ENCODE measurements around the gene PSME1. TPM values are rescaled to one million over a fixed set of nuclear protein-coding genes. Genes with fewer than 3 reads are reported as not detected.

The PSME1 gene
- total and polyA plus RNA-seq, 2 of the 13 experiments (the other 11 are each of a cell fraction or from before 2014, with no cell fraction given) = 159 to 608 TPM

DNA sequence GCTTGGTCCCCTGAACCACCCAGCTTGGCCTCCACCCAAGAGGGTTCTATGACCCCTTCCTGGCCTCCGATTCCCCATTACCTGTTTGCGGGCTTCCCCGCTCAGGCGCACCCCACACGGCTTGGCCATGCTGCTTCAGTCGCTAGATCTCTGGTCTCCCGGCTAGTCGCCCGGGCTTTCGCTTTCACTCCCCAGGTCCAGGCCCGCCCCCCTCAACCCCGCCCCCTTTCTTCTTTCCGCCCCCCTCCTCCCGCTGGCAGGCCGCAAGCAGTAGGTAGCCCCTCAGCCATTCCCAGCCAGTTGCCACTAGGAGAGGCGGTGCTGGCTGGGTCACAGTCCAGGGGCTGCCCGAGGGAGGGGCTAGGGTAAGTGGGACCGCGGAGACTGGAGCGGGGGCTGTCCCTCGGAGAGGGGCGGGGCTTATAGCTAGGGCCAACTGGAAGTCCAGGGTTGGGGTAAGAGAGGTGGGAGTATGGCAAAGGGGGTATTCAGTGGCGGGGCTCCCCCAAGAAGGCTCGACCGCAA is 10.5 kb downstream of the PSME1 start, which contains the start of gene PSME2 (continued):
- TF ChIP-seq, protein P1, sequence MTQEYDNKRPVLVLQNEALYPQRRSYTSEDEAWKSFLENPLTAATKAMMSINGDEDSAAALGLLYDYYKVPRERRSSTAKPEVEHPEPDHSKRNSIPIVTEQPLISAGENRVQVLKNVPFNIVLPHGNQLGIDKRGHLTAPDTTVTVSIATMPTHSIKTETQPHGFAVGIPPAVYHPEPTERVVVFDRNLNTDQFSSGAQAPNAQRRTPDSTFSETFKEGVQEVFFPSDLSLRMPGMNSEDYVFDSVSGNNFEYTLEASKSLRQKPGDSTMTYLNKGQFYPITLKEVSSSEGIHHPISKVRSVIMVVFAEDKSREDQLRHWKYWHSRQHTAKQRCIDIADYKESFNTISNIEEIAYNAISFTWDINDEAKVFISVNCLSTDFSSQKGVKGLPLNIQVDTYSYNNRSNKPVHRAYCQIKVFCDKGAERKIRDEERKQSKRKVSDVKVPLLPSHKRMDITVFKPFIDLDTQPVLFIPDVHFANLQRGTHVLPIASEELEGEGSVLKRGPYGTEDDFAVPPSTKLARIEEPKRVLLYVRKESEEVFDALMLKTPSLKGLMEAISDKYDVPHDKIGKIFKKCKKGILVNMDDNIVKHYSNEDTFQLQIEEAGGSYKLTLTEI (CRISPR knock-in tag; conservative IDR thresholded peaks at IDR 0.05) = no peak
- TF ChIP-seq FOXJ3 (CRISPR knock-in tag; IDR thresholded peaks at IDR 0.05; ENCODE audit: borderline replicate concordance) = no peak
- TF ChIP-seq ZNF761 (CRISPR knock-in tag; conservative IDR thresholded peaks at IDR 0.05) = no peak
- no peak; the same call in 1 of the 2 replicates for TF ChIP-seq ZNF839 (CRISPR knock-in tag; IDR thresholded peaks at IDR 0.05; ENCODE audit: borderline replicate concordance)
- peak; percentile 91 for TF ChIP-seq PHF5A (CRISPR knock-in tag; IDR thresholded peaks at IDR 0.05; ENCODE audit: low read depth, unreplicated experiment)
- peak; percentile 88; the same call in 1 of the 2 replicates for TF ChIP-seq ERF (CRISPR knock-in tag; IDR thresholded peaks at IDR 0.05)
- TF ChIP-seq TRIM24 (CRISPR knock-in tag; IDR thresholded peaks at IDR 0.05) = no peak
- no peak for TF ChIP-seq ELF4 (CRISPR knock-in tag; IDR thresholded peaks at IDR 0.05; ENCODE audit: borderline replicate concordance)
- no peak; the same call in none of the 2 replicates for TF ChIP-seq DNMT3B (CRISPR knock-in tag; conservative IDR thresholded peaks at IDR 0.05)
- TF ChIP-seq KDM1A (CRISPR knock-in tag; IDR thresholded peaks at IDR 0.05) = no peak
- no peak for TF ChIP-seq HNRNPUL1 (IDR thresholded peaks at IDR 0.05; ENCODE audit: low read depth, low read length)
- TF ChIP-seq, protein P2, sequence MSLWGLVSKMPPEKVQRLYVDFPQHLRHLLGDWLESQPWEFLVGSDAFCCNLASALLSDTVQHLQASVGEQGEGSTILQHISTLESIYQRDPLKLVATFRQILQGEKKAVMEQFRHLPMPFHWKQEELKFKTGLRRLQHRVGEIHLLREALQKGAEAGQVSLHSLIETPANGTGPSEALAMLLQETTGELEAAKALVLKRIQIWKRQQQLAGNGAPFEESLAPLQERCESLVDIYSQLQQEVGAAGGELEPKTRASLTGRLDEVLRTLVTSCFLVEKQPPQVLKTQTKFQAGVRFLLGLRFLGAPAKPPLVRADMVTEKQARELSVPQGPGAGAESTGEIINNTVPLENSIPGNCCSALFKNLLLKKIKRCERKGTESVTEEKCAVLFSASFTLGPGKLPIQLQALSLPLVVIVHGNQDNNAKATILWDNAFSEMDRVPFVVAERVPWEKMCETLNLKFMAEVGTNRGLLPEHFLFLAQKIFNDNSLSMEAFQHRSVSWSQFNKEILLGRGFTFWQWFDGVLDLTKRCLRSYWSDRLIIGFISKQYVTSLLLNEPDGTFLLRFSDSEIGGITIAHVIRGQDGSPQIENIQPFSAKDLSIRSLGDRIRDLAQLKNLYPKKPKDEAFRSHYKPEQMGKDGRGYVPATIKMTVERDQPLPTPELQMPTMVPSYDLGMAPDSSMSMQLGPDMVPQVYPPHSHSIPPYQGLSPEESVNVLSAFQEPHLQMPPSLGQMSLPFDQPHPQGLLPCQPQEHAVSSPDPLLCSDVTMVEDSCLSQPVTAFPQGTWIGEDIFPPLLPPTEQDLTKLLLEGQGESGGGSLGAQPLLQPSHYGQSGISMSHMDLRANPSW (CRISPR knock-in tag; IDR thresholded peaks at IDR 0.05; ENCODE audit: borderline replicate concordance) = peak; percentile 34; the same call in 1 of the 2 replicates
- TF ChIP-seq ZNF207 (IDR thresholded peaks at IDR 0.05; ENCODE audit: borderline replicate concordance) = no peak
- peak; percentile 86; the same call in 1 of the 2 replicates for TF ChIP-seq TARDBP (CRISPR knock-in tag; IDR thresholded peaks at IDR 0.05)
- no peak for TF ChIP-seq TCF12 (IDR thresholded peaks at IDR 0.05)
- 0 out of 2 replicates have a peak, but pooled peaks have one; percentile 76 for TF ChIP-seq TCF12 (CRISPR knock-in tag; IDR thresholded peaks at IDR 0.05)
- TF ChIP-seq ZEB1 (IDR thresholded peaks at IDR 0.05; ENCODE audit: insufficient replicate concordance, low read depth) = no peak
- TF ChIP-seq, protein P3, sequence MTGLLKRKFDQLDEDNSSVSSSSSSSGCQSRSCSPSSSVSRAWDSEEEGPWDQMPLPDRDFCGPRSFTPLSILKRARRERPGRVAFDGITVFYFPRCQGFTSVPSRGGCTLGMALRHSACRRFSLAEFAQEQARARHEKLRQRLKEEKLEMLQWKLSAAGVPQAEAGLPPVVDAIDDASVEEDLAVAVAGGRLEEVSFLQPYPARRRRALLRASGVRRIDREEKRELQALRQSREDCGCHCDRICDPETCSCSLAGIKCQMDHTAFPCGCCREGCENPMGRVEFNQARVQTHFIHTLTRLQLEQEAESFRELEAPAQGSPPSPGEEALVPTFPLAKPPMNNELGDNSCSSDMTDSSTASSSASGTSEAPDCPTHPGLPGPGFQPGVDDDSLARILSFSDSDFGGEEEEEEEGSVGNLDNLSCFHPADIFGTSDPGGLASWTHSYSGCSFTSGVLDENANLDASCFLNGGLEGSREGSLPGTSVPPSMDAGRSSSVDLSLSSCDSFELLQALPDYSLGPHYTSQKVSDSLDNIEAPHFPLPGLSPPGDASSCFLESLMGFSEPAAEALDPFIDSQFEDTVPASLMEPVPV (CRISPR knock-in tag; IDR thresholded peaks at IDR 0.05) = peak; percentile 52; the same call in 1 of the 2 replicates
- TF ChIP-seq, protein P4, sequence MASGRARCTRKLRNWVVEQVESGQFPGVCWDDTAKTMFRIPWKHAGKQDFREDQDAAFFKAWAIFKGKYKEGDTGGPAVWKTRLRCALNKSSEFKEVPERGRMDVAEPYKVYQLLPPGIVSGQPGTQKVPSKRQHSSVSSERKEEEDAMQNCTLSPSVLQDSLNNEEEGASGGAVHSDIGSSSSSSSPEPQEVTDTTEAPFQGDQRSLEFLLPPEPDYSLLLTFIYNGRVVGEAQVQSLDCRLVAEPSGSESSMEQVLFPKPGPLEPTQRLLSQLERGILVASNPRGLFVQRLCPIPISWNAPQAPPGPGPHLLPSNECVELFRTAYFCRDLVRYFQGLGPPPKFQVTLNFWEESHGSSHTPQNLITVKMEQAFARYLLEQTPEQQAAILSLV (CRISPR knock-in tag; IDR thresholded peaks at IDR 0.05; ENCODE audit: borderline replicate concordance) = 0 out of 2 replicates have a peak, but pooled peaks have one; percentile 65
- TF ChIP-seq ZFX (CRISPR knock-in tag; IDR thresholded peaks at IDR 0.05; ENCODE audit: low read depth) = peak; percentile 57
- TF ChIP-seq SNAPC2 (CRISPR knock-in tag; IDR thresholded peaks at IDR 0.05) = no peak; the same call in 1 of the 2 replicates
- TF ChIP-seq HNRNPL (IDR thresholded peaks at IDR 0.05; ENCODE audit: low read depth, low read length) = peak; percentile 80; the same call in 1 of the 2 replicates
- peak; percentile 14; the same call in 1 of the 2 replicates for TF ChIP-seq ZNF792 (CRISPR knock-in tag; IDR thresholded peaks at IDR 0.05)
- TF ChIP-seq RBAK (CRISPR knock-in tag; IDR thresholded peaks at IDR 0.05) = peak; percentile 78; the same call in 1 of the 2 replicates

Measured in HepG2 (cell line).